NOMO-1 (cell line): ENCODE measurements around the gene GNG2.

ENCODE experiments used
- DNase-seq, 2 experiments: peaks; one replicate each; lab custom pipeline; 2025; ENCODE audit not compliant: unreplicated experiment in 2 of 2; lab: John Stamatoyannopoulos, UW

GNG2 gene

GRCh38 chr14:51855234-51855633 is 5.2 kb upstream of the GNG2 start:
- DNase-seq = no peak

DNA sequence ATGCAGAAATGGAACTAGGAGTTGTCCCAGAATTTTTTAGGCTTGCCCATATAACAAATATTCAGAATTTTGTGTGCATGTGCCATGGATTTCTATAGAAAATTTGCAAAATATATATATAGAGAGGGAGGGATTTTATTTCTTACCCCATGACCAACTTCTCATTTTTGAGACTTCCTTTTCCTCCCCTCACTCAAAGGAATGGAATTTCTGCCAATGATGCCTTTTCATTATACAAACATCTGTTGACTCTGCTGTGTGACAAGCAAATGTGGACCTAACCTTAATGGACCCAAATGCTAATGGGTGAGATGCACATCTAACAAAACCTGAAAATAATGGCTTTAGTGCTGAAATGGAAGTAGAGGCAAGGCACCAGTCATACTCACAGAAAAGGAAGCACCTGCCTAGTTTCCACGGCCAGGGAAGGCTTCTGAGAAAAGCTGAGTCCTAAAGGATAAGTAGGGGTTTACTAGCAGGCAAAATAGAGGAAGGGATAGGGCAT is 3.6 kb upstream of the GNG2 start:
- no peak for DNase-seq

GRCh38 chr14:51859131-51859530 is 1.3 kb upstream of the GNG2 start:
- no peak for DNase-seq

- DNase-seq = no peak
Observed at GRCh38 chr14:51860825-51861499, 550 bp downstream of the GNG2 start.

DNA sequence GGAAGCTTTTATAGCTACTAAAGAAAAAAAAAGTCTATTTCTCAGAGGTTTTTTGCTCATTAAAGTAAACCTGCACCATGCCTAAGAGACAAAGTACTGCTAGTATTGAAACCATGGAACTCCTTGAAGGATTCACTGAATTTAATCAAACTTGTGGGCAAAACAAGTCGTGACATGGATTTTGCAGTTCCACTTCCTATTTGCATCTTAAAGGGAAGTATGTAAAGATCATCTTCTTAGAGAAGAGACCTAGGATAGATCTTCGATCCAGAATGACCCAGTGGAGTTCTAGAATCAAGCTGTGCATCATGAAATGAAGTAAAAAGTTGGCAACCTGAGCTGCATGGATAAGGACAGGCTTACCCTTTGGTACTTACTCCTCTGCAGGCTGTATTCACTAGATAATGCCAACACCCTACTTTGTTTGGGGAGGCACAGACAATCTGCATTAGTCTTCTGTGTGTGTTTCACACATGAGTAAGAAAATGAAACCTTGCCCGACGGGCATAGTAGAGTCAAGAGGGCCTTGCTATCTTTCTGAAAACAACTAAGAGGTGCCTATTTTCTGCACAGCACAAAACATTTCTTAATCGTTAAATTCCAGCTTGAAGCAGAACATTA is 1.9 kb downstream of the GNG2 start:
- no peak for DNase-seq

DNA sequence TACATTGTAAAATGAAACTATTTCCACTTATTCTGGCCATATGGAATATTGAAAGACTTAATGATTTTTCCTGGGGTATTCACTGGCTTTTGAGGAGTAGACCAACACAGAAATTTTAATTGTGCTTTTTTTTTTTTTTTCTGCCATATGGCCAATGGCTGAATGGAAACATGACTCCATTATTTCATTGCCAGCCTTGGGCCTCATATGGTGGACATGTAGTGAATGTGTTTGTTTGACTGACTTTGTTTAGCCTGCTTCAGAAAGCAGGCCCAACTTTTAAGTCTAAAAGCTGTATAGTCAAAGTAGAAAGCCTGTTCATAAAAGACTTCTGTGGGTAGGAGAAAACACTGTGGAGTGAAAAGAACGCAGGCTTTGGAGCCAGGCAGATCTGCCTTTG is 2.4 kb downstream of the GNG2 start:
- DNase-seq = no peak

DNA sequence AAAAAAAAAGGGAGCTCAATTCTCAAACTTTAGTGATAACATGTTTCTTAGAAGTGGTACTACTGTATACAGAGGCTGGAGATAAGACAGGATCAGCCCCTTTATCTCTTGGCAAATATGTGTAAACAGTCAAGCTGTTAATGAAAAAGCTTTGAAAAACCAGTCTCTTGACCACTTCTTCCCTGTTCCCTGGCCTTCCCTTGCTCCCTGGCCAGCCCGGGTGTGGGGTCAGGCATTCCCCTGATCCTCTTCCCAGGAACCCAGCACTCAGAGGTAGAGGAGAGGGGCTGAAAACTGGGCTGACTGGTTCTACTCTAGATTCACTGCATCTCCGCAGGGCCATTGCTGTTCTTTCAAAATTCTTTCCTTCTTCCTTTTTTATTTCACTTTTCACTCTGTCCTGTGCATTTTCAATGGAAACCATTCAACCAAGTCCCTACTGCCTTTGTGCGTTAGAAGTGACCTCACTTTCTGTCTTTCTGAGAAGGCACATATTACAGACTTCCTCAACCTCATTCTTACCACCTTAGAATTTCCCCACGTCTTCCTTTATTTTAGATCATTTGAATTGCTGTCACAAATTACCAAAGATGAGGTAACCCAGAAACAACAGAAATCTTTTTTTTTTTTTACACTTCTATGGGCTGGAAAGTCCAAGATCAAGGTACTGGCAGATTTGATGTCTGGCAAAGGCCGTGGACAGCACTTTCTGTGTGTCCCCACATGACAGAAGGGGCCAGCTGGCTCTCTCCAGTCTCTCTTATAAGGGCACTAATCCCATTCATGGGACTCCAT is 5.7 kb downstream of the GNG2 start:
- no peak for DNase-seq

DNA sequence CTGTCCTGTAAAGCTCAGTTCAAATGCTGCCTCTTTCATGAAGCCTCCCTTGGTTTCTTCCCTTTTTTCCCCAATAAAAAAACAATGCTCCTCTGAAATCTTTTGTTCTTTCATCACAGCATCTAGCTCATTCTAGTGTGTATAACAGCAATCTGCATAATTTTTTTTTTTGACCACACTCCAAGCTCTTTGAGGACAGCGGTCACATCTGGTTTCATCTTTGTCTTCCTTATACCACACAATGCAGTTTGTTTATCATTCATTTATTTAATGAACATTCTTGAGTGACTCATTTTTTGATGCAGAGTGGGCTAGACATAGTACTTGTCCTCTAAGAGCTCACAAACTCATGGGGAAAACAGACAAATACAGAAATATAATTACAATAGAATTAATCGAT is 7.3 kb downstream of the GNG2 start:
- DNase-seq = no peak

DNA sequence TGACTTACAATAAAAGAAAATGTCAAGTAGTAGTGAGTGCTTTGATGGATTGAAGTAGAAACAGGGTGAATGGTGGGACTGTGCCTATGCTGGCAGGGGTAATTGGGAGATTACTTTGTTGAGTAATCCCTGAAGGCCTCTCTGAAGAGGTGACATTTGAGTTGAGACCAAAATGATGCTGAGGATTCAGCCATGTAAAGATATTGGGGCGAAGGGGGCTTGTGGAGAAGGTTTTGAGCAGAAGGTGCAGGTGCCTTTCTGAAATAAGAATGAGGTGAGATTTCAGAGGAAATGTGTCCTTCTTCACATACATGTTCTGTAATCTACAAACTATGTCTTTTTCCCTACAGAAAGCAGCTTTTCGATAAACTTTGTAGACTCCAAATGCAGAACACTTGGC is 8.0 kb downstream of the GNG2 start:
- no peak for DNase-seq

DNA sequence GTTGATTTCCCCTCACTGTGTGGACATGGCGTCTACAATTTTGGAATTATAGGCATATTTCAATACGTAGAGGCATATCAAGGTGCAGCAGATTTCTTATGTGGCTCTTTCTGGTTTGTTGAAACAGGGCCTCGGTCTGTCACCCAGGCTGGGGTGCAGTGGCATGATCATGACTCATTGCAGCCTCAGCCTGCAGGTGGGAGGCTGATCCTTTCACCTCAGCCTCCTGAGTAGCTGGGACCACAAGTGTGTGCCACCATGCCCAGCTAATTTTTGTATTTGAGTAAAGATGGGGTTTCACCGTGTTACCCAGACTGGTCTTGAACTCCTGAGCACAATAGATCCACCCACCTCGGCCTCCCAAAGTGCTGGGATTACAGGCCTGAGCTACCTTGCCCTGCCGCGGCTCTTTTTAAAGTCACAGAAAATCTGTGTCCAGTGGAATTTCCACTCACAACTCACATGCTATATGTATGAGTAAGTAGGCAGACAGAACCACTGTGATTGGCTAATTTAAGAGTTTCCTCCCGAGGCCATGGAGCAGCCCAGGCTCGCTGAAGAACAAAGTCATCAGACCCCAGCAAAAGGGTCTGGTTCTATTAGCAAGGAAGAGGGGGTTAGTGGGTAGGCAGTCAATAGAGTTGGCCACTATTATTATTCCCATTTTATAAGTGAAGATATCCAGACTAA is 9.1 kb downstream of the GNG2 start:
- no peak for DNase-seq

GRCh38 chr14:51870606-51871005 is 10.2 kb downstream of the GNG2 start:
- DNase-seq = no peak

DNA sequence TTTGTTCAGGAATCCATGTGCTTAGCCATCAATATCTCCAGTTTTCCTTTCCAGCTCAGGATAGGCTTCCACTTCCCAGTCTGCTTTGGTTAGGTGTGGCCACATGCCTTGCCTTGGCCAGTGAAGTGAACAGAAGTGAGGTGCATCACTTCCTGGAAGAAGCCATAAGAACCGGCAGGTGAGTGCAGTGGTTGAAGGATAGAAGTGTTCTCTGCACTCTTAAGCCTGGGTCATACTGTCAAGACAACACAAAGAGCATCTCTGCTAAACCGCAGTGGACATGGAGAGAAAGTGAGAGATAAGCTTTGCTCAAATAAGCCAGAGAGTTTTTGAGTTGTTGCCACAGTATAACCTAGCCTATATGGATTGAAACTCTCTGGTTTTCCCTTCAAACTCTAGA is 11.4 kb downstream of the GNG2 start:
- DNase-seq = no peak

DNA sequence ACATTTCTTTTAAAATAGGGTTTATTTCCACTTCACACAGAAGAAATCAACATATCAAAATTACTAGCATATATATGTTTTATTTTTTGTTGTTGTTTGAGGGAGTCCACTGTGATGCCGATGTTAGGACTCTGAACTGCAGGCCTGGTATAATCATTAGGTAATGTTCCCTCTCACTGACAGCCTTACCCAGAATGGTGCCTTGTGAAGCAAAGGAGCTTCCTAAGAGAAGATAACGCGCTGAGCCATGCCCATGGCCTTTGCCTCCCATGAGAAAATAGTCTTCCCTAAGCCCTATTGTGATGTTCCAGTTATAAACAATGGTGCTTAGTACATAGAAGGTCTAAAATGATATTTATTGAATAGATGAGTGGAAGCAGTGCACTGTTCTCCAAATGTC is 12.0 kb downstream of the GNG2 start:
- no peak for DNase-seq

DNA sequence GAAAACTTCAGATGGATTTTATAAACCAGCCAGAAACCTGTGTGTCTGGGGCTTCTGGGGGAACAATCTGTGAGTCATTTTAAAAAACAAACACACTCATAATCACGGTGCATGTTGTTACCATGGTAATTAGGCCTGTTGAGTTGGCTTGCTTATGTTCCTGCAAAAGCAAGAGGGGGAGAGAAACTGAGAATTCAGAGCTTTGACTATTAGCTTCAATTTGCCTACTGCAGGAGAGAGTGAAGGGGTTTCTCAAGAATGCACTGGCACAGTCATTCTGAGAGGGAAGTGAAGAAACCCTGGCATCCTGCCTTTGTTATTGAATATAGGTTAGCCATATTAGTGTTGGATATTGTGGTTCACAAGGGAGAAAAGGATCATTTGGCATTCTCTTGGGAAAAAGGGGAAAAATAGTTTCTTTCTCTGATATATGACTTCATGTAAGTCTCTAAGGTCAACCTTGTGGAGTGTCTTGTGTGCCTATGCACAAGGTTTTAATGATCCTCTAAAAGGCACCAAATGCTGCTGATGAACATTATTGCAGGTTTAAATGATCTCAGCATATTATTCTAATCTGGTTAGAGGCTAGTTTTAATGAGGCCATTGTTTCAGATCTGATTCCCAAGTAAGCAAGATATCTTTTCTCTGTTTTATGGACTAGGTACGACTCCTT is 12.9 kb downstream of the GNG2 start:
- peak in 1 of 2 experiments; percentile 63 for DNase-seq

GRCh38 chr14:51877810-51878209 is 17.4 kb downstream of the GNG2 start:
- no peak for DNase-seq

DNA sequence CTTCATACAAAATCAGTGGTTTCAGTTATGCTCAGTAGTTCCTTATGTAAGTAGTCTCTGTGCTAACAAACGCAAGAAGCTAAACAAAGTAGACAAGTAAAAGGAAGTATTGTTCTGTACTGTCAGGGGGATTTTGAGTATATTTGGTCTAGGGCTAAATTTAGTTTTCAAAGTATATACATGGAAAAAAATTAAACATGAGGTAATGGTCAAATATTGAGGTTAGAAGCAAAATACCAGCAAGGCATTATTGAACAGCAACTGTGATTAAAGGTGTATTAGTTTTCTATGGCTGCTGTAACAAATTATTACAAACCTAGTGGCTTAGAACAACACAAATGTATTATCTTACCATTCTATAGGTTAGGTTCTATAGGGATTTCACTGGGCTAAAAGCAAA is 18.8 kb downstream of the GNG2 start:
- DNase-seq = no peak

DNA sequence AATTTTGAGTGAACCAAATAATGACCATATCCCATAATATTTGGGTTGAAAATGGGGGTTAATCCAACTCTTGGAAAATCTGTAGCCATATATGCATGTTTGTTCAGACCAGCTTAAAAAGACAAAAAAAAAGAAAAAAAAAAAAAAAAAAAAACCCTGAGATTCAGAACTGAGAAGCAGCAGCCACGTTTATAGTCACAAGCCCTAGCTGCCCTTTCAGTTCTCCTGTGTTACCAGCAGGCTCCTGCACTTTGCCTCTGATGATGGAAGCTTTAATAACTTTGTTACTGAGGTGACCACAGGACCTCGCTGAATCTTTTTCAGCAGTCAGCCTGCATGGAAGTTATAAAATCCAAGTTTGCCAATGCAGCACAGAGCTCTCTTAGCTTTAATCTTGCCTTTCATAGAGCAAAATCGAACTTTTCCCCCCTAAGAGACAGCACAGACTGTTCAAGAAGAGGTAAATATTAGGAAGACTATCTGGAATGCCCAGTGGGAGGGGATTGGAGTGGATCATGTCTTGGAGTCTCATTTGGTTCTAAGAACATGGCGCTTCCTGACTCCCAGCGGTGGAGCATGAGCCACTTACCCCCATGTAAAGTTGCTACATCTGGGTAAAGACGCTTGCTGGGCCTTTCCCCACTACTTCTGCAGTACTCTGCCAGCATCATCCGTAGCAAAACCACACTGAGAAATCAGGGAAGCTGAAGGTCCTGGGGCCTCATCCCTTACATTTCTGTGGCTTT is 20.6 kb downstream of the GNG2 start:
- DNase-seq = no peak

GRCh38 chr14:51881636-51882035 is 21.2 kb downstream of the GNG2 start:
- no peak for DNase-seq

- DNase-seq = peak in 1 of 2 experiments; percentile 10
Observed at GRCh38 chr14:51883232-51883631, 22.8 kb downstream of the GNG2 start.
